ENCODE data around the gene RCVRN.

The RCVRN gene

DNA sequence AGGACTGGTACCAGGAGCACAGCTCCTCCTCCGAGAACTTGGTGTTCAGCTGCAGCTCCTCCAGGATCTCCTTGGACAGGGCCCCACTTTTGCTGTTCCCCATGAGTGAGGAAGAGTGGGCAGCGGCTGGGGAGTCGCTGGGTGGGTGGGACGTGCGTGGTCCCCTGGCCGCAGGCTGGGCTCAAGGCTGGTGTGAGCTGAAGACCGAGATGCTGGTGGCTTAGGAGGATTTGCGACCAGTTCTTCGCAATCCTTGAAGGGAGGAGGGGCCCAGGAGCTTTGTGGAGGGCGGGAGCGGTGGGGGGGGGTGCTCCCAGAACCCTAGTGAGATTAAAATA lies at the start of gene RCVRN:
TSS of gene RCVRN (minus strand) at position 194 of the 338 bp plus-strand sequence. CDS start at position 103, 91 bp downstream.
- no peak for DNase-seq (ENCODE audit: low spot score)

DNA sequence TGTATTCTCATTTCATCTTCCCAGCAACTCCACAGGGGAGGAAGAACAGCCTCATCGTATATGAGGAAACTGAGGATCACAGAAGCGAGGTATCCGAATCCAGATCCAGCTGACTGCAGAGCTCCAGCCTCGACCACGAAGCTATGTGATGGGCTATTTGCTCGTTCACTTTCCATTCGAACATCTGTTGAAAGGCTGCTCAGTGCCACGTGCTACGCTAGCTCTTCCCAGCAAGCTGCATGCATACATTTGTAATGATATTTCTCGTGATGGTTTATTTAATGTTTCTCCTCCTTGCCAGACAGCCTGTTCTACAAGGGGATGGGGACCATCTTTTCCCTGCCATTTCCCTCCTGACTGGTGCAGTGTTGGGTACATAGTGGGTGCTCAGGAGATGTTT lies 48.4 kb upstream of the RCVRN start:
- DNase-seq (ENCODE audit: low spot score): no peak

DNA sequence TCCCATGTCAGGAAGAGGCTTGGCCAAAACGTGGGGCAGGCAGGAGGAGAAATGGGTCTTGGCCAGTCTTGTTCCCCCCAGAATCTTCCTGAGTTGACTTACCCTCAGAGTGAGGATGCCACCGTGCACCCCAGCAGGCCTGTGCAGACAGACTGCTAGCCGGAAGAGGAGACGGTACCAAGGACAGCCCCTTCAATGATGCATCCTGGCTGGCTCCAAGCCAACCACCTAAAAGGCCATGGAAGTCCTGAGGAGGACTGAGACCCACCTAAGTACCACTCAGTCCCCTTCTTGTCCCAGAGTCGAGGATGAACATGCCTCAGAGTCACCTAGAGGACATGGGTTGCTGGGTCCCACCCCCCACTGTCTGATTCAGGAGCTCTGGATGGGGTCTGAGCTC lies 46.7 kb upstream of the RCVRN start:
- no peak for DNase-seq (ENCODE audit: low spot score)

DNA sequence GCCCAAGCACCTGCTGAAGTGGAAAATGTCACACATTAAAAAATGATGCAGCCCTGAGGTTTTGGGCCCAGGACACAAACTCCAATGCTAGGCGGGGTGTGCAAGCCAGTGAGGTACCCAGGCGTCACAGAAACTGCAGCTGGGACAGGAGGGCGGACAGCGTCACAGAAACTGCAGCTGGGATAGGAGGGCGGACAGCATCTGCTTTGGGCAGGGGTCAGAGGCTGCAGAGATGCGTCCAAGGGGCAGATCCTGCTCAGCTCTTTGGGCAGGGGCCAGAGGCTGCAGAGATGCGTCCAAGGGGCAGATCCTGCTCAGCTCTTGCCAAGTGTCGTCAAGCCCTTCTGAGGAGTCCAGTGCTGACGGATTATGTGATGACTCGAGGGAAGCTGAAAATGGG lies 43.9 kb upstream of the RCVRN start:
- DNase-seq (ENCODE audit: low spot score): no peak

DNA sequence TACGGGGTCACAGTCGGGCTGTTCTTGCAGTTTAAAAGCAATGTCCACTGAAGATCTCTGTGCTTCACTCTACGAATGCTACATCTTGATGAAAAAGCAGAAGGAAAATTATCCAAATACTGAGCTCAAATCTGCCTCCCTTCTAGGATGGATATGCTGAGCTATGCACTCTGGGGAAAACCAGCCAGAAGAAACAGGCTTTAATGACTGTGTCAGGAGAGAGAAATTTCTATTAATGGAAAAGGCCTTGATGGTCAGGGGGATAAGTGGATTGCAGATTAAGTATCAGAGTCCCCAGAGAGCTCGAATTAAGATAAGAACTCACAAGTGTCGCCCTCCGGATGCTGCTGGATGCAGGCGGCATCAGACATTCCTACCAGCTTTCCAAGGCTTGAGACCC lies 39.6 kb upstream of the RCVRN start:
- no peak for DNase-seq (ENCODE audit: low spot score)

DNA sequence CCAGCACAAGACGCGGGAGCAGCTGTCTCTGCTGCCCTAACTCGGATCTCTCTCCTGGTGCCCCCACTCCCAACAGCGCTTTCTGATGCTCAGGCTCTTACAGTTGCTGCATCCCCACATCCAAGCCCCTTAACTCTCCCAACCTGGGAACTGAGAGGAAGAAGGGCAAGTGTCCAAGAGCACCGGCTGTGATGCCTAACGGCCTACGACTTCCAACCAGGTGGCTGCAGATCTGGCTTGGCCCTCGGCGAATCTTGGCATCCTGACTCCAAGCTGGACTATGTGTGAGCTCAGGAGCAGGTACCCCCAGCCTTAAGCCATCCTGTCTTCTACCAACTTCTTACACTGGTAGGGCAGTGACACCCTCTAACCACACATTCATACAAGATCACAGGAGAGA lies 38.3 kb upstream of the RCVRN start:
- DNase-seq (ENCODE audit: low spot score): no peak

DNA sequence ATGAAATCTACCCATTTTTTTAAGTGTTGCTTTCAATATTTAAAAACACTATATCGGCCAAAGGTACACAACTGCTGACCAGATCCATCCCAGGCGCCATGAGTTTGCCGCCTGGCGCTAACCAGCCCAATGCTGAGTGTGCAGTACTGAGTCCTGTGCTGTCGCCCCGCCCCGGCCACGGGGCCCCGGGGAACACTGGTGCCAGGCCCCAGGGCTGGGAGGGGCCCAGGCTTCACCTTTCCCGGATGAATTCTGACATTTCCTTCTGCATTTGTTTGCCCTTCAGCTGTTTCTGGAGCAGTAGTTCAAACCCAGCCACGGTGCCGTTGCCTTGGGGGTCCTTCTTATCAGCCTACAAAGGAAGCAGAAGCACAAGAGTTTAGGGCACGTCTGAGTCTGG lies 37.8 kb upstream of the RCVRN start:
- DNase-seq (ENCODE audit: low spot score): no peak

DNA sequence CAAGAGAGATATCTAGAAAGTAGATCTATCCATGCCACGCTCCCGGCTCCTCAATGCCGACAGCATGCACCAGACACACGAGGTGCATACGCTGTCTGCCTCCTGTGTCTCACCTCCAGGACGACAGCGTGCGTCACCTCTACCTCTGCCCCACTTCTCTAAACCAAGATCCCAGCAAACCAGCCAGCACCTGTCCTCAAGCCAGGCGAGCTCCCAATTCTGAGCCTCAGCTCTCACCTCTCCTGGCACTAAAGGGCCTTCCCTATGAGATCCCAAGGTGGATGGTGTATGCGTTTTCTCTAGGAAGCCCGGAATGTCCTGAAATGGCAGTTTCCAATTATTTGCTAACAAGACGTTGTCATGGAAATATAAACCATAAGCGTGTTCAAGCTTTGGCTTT lies 36.2 kb upstream of the RCVRN start:
- DNase-seq (ENCODE audit: low spot score): no peak

DNA sequence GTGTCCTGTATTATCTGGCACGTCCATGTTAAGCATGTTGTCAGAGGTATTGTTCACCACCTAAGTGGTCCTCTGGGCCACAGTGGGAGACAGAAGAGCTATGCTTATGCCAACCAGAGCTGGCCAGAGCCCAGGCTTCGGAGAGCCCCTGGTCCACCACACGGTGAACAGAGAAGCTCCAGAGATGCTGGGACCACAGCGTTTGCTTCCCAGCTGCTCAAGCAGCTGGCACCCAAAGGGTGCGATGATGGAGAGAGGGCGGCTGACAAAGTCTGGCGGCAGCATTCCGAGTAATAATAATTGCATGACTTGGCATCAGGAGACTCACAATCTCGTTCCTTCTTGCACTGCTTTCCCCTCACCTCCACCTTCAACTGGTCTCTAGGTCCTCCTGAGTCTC lies 35.8 kb upstream of the RCVRN start:
- no peak for DNase-seq (ENCODE audit: low spot score)

DNA sequence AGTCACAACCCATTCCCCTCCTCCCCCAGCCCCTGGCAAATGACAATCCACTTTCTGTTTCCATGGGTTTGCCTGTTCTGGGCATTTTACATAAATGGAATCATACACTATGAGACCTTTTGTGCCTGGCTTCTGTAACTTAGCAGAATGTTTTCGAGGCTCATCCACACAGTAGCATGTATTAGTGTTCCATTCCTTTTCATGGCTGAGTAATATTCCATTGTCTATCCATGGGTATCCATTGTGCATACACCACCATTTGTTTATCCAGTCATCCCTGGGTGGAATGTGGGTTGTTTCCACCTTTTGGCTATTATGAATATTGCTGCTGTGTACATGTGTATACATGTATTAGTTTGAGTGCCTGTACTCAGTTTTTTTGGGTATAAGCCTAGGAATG lies 33.7 kb upstream of the RCVRN start:
- no peak for DNase-seq (ENCODE audit: low spot score)

DNA sequence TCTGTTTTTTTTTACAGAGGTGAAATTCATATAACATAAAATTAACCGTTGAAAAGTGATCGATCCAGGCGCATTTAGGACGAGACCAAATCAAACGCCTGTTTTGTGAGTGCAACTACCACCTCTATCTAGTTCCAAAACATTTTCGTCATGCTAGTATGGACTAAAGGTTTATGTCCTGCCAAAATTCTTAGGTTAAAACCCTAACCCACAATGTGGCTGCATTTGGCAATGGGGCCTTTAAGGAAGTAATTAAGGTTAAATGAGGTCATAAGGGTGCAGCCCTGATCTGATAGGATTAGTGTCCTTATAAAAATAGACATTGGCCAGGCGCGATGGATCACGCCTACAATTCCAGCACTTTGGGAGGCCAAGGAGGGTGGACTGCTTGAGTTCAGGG lies 32.8 kb upstream of the RCVRN start:
- no peak for DNase-seq (ENCODE audit: low spot score)

DNA sequence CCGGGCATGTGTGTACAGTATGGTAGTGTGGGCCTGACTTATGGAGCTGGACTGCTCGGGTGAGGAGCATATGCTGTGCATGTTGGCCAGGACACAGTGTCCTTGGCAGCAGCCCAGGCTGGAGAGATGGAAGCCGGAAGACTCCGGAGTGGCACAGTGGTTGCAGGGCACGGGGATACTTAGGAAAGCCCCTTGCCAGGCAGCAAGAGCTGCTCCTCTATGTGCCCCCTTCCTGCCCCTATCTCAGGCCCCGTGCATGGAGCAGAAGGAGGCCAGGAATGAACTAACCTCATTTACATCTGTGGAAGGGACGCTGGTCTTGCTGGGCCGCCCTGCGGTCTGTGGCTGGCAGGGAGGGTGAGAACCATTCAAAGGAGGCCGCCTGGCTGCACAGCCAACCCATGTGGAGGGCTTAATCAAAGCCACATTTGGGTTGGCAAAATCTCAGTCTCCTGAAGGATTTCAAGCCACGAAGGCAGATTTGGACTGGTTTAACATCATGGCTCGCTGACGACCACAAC lies 32.2 kb upstream of the RCVRN start:
- peak; percentile 40 for DNase-seq (ENCODE audit: low spot score)

DNA sequence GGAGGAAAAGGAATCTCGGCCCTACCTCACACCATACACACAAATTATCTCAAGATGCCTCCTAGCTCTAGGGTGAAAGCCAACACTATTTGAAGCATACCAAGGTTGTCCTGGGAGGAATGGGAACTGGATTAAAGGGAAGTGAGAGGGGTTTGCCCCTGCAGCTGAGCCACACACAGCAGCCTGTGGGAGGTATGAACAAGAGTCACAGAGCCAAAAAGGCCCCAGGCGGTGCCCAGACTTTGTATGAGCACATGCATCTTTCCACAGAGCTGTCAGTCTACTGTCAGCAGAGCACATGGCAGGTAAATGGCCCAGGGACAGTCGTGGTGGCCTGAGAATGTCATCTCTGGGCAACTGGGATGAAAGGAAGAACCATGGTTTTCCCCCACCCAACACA lies 31.0 kb upstream of the RCVRN start:
- no peak for DNase-seq (ENCODE audit: low spot score)

DNA sequence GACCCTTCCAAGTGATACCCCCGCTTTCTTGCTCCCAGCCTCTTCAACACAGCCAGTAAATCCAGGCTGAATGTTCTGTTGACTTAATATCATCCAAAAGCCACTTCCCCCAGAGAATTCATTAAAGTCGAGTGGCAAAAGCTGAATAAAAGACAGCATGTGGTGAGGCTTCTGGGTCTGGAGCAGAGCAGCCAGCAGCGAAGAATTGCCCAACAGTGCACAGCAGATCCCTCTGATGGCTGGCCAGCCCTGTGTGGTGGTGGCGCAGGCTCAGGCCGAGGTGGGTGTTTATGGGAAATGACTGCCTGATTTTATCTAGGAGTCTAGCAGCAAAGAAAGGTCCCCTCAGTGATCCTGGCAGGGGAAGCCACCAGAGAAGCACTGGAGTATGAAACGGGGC lies 30.3 kb upstream of the RCVRN start:
- DNase-seq (ENCODE audit: low spot score): no peak

DNA sequence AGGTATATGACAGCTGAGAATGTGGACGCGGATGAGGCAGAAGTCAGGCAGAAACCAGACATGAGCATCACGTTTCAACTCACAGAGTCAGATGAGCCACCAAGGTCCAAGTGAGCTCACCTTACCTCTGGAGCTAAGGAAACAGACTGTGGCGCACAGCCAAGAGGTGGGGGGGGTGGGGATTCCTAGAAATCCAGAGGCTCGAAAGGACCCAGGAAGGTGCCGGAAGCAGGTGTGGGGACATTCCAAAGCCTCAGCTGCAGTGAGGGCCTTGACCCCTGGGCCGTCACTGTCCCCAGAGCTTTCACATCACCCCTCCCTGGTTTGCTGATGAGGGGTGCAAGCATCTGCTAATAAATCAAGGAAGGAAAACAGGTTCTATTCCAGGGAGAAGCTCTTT lies 29.3 kb upstream of the RCVRN start:
- DNase-seq (ENCODE audit: low spot score): no peak

DNA sequence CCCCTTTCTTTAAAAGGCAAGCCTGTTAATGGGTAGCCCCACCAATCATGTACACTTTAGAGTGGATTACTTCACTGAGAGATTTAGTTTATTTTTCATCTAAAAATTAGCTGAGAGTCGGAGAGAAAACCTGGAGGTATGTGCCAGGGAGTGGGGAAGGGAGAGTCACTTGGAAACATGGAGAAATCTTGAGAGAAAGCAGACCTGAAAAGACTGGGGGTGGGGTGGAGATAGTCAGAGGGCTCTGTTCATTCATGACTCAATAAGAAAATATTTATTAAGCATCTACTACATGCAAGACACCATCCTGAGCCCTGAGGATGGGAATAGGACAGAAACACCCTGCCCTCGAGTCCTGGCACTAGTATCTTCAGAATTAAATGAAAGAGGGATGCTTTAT lies 27.4 kb upstream of the RCVRN start:
- no peak for DNase-seq (ENCODE audit: low spot score)

DNA sequence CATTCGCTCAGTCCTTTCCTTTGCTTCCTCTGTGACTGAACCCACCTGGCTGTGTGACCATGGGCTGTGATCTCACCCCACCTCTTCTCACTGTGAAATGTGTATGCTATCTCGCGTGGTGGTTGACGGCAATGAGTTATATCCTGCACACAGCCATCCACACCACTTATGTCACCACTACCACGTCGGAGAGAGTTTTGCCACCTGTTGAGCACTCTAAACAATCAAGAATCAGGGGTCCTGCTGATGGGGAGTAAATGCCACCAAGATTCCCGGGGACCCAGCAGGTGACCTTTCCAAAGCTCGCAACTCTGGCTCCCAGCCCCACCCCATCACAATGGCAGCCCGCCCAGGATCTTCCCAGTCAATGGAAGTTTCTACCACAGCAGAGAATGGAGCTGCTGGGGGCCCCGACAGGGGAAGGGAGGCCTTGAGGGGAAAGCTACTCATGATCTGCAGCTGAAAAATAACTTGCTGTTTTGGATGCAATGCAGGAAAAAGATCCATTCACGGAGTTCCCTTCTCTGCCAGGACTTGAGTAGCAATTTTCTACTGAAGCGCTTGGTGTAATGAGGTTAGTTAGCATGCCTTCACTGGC lies 26.2 kb upstream of the RCVRN start:
- no peak for DNase-seq (ENCODE audit: low spot score)

DNA sequence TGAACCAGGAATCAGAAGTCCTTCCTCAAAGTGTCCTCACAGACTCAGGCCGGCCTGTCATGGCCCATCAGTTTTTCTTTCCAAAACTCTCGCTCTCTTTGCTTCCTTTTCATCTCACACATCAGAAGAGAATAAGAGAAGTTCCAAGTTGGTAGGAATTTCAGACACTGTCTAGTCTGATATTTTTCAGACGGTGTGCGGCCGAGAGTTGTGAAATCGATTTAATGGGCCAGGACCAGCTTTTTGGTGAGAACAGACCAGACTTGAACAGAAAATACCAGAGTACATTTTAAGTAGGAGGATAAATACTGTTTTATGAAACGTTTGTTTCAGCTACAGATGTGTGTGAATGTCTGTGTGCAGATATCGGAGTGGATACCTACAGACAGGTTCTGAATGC lies 24.8 kb upstream of the RCVRN start:
- no peak for DNase-seq (ENCODE audit: low spot score)

DNA sequence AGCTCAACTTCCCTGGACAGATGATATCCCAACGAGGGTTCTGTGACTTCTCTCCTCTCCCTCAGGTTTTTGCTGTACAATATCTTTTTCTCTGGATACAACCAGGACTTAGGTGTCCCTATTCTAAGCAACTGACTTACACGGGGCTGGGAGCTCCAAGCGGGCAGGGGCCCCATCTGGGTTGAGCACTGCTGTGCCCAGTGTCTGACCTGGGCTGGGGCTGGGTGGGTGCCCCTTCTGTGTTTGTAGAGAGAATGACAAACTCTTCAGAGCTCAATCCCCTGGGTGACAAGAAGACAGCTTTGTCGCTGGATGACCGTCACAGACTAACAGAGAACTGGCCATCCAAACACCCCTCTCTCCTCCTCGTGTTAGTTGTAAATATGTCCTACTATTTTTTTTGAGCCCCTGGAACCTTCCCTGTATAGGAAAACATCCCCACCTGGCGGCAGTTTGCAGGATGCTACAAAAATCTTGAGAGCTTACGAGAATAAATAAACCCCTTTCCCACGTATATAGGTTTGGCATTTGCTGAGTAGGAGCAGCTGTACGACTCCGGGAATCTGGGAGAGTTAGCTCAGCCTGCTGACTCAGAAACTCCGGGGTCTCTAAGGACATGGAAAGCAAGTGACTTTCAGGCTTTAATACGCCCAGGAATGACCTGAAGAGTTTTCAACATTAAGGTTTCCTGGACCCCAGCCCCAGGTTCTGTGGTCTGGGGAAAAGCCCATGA lies 23.7 kb upstream of the RCVRN start:
- no peak for DNase-seq (ENCODE audit: low spot score)

DNA sequence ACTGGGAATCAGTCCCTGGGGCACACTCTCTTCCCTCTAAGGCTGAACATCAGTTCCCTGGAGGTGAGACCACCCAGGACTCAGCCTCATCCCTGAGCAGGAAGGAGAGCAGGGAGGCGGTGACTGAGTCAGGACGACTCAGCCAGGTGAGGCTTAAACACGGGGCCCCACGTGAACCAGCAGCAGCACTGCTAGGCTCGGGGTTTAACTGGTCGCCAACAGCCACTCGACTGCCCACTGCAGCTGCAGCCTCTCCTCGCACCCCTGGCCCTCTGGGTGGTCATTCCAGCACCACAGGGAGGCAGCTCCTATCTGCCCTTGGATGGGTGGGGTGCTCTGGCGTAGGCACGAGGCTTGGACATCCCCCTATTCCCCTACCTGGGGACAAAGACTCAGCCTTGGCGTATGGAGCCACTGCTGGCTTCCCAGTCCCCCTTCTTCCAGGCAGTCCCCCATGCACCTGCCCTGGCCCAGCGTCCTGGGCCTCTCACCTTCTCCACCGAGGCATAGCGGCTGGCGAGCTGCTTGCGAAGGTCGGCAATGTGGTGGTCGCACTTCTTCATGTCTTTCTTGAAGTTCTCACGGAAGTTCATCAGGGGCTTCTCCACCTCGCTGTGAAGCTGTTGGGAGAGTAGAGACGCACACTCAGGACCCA lies 21.2 kb upstream of the RCVRN start:
- no peak for DNase-seq (ENCODE audit: low spot score)

DNA sequence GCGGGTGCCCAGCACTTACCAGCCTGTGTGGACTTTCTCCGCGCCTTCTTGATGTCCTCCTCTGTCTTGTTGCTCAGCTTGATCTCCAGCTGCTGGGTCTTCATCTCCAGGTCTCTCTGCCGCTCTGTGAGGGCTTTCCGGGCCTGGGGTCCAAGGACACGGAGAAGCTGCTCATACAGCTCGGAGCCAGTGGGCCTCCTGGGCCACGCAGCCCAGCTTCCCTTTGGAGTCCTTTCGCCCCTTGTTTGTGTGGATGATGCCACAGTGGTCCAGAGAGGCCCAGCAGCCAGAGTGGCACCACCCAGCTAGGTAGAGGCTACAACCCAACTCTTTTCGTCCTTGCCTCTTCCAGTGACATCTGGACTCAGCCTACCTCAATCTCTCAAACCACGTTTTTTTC lies 20.4 kb upstream of the RCVRN start:
- no peak for DNase-seq (ENCODE audit: low spot score)

DNA sequence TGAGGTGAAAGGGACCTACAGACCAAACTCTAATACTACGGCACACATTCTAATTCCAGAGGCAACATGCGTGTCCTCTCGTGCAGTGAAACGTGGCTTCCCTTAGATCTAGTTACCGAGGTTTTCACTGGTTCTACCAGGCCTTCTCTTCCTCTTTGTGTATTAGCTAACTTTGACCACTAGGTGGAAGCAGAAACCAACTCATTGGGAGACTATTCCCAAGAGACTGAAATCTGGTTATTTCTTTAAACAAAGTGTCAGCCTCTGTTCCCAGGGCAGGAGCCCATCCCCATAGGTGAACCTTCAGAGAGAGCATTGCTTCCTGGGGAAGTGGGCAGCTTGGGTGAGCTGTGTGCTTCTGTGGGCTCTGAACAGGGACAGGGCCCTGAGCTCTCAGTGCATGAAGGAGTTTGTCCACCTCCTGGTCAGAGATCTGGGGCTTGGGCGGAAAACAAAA lies 19.7 kb upstream of the RCVRN start:
- DNase-seq (ENCODE audit: low spot score): peak; percentile 74
